GM10847 (cell line): ENCODE data around the gene EEF1AKMT3.

Source experiments
- POLR2A ChIP-seq: IDR thresholded peaks from 2 replicates; pipeline ENCODE4 v1.6.1; 2011; ENCODE audit not compliant: insufficient read length; ENCODE audit errors: extremely low read depth

The EEF1AKMT3 gene

DNA sequence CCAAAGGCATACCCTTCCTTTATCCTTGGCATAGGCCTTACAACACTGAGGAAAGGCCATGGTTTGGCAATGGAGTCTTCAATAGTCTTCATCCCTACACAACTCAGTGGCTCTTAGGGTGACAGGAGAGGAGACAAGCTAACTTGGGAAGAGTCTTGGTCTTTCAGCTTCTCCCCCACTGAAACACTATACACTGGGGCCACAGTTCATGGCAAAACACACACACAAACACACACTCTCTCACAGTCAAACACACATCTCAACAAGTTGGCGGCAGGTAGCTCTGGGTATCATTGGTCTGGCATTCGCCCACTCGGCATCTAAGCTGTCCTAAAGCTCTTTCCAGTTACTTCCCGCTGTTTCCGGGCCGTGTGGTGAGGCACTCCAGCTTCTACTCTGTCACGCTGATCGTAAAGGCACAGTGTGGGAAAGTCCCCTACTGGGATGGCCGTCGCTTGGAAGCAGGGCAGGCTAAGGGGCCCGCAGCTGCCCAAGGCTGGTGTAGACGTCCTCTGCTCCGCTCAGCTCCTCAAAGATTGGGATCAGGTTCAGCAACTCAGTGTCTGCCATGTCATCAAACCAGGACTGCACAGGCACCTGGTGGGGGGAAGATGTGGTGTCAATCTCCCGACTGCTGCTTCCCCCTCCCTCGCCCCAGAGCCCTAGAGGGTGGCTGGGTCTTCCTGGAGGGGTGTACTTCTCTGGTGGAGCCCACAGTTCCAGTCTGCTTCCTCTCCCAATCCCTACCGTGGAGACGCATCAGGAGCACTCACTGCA lies 50.9 kb downstream of the EEF1AKMT3 start:
- no peak for TF ChIP-seq POLR2A

DNA sequence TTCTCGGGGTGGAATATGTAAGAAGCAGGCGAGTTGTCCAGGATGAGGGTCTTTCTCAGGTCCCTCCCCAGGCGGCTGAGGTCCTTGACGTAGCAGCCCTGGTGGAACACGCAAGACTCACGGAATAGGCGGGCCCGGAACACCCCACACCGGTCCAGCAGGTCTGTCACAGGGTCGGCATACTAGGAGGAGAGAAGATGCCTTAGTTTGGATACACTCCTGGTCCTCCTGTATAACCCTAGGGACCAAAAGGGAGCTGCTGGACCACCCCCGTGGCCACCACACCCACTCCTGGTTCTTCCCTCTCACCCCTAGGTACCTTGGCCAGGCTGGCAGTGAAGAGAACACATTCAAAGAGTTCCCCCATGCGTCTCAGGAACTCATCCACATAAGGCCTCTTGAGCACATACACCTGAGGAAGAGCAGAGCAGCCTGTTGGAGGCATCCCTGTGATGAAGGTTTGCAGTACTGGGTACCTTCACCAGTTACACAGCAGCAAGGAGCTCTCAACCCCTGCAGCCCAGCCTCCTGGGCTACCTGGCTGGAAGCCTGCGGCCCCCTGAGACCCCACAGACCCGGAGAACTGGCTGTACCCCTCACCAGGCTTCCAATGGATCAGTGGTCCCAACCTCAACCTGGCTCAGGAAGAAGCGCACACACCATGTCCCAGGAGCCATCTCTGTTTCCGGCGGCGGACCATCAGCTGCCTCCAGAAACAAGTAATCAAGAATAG lies 51.7 kb downstream of the EEF1AKMT3 start:
- TF ChIP-seq POLR2A = no peak

DNA sequence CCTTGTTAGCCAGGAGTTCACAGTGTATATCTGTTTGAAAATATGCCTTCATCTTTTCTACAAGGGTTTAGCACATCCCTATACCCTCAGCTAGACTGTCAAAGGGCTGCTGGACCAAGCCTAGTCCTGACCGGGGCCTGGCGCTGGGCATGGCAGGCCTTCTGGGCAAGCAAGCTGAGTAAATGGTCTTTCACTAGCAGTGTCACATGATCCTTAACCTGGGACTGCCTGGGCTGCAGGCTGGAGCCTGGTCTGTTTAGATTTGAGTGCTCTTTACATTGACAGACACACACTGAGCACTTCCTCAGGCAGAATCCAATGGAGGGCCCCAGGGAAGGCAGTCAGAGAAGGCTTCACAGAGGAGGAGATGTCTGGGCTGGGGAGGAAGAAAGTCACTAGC lies 53.0 kb downstream of the EEF1AKMT3 start:
- no peak for TF ChIP-seq POLR2A

DNA sequence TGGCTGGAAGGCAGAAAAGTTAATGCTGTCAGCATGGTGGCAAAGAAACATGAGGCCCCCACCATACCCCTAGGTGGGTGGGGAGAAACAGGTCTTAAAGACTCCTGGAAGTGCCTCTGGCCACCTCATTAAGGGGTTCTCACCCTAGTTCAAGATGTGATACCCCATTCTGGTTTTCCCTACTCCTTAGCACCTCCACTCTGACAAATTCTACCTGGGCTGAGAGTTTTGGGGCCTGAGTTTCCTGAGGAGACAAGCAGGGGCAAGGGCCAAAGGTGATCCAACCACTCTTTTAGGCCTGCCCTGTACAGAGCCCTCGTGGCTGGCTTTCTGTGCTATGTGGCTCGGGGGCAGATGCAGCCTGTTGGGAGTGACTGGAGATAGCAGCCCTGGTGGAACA lies 54.0 kb downstream of the EEF1AKMT3 start:
- no peak for TF ChIP-seq POLR2A

GRCh38 chr12:57826966-57827365 lies 54.6 kb downstream of the EEF1AKMT3 start:
- TF ChIP-seq POLR2A = no peak

DNA sequence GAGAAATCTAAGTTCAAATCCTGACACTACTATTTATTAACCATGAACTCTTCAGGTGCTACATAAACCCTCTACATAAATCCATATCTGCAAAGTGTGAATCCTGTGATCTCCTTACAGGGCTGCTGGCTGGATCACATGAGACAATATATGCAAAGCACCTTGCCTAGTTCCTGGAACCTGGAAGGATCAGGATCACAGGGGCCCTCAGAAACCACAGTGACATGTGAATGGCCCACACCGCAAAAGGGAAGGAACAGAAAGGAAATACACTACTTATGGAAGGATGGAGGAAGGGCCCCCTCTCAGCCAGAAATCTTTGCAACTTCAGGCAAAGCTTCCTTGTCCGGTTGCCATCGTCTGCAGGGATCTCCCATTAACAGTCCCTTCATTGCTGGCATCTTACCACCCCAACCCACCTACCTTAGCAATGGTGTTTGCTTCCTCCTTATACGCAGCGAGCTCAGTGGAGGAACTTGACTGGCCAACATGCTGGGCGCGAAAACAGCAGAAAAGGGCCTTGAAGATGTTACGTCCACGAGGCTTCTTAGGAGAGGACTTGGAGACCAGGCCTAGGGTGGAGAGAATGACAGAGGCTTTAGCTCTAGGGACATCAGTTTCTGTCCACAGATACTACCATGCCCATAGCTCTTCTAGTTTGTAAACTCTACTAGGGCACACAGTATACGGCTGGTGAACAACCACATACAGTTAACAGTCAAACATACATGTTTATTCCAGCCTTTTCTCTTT lies 56.8 kb downstream of the EEF1AKMT3 start:
- no peak for TF ChIP-seq POLR2A

DNA sequence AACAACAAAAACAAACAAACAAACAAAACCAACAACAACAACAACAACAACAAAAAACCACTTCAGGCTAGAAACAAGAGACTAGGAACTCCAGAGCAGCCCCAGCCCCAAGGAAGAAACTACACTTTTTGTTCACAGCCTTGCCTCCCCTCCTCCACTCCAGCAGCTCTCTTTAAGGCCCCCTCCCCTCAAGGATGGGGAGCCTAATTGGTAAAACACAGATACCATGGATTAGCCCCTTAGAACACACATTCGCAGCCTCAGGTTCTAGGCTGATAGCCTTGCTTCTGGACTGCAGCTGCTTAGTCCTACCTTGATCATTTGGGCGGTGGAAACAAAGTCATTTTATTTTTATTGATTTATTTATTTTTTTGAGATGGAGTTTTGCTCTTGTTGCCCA lies 58.0 kb downstream of the EEF1AKMT3 start:
- TF ChIP-seq POLR2A = no peak
